22Rv1 (cell line): ENCODE results near the gene UGT2A2.

Source experiments
- H3K27ac ChIP-seq: fragments of 450-650 bp; 2 replicates; pipeline ENCODE4 v1.5.1; 2017
- CTCF ChIP-seq: fragments of 450-650 bp; IDR thresholded peaks from 2 replicates; pipeline ENCODE4 v1.5.1; 2017; ENCODE audit warnings: mild to moderate bottlenecking
- ZFX ChIP-seq: fragments of 450-650 bp; IDR thresholded peaks from 2 replicates; pipeline ENCODE4 v1.6.1; 2017; ENCODE audit warnings: antibody characterized with exemption, borderline replicate concordance

The UGT2A2 gene

GRCh38 chr4:69576251-69576877 is 63.1 kb downstream of the UGT2A2 start:
- TF ChIP-seq ZFX: no peak
- no peak for TF ChIP-seq CTCF

DNA sequence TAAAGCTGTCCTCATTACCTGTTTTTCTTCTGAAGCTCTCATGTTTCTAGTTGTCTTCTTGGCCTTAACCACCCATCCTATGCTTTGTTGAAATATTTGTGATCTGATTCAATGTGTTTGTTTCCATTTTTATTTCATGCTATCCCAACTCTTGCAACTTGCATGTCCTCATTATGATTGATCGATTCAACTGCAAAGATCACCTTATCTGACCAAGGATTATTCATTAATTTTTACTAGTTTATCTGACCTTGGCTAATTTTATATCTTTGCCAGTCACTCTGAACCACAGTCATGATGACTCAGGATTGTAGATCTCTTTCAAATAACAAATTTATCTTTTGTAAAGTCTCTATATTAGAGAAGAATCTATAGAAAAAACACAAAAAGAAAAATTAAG is 70.7 kb downstream of the UGT2A2 start:
- H3K27ac ChIP-seq: no peak overlapping the region
- TF ChIP-seq CTCF (no peak), ZFX (no peak)

More at GRCh38 chr4:69576251-69576877, 63.1 kb downstream of the UGT2A2 start:
- H3K27ac ChIP-seq: no peak overlapping the region

GRCh38 chr4:69563424-69563823 is 76.0 kb downstream of the UGT2A2 start:
- TF ChIP-seq ZFX (no peak), CTCF (no peak)
- H3K27ac ChIP-seq: no peak overlapping the region

DNA sequence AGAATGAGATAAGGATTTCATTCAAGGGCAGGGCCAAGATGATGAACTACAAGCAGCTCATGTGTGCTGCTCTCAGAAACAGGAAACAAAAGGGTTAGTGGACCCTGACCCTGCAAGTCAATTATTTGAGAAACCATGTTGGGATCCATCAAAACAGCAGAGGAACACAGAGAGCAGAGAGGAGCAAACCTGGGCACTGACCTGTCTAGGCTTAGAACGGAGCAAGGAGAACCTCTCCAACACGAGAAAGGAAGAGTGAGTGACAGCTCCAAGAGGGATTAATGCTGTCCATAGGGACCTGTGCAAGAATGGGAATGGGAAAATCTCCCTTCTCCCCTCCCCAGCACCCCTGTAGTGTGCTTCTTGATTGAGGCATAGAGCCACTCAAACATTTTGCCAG is 89.8 kb downstream of the UGT2A2 start:
- no peak overlapping the region for H3K27ac ChIP-seq
- TF ChIP-seq ZFX: no peak
- no peak for TF ChIP-seq CTCF

- TF ChIP-seq ZFX (no peak), CTCF (no peak)
- no peak overlapping the region for H3K27ac ChIP-seq
These were observed 93.2 kb downstream of the UGT2A2 start for GRCh38 chr4:69546134-69546765.
